Cerebellar cortex (tissue), 1 donor: ENCODE data around the gene TAS2R41.
"Not testable (repeated sequence)": the region's sequence is repeated elsewhere in the genome, so short reads cannot be mapped to it uniquely, and the experiment has no call there.

Source experiments
- DNase-seq: peaks from one replicate; pipeline ENCODE4 v3.0.0-alpha.2; 2015; ENCODE audit warnings: low spot score

The TAS2R41 gene

GRCh38 chr7:143456992-143457793 is 20.5 kb upstream of the TAS2R41 start:
- no peak for DNase-seq

GRCh38 chr7:143458263-143458662 is 19.4 kb upstream of the TAS2R41 start:
- DNase-seq, result no peak

- DNase-seq, result no peak
These were observed 19.0 kb upstream of the TAS2R41 start for GRCh38 chr7:143458681-143459080.

- DNase-seq, result no peak
These were observed 18.3 kb upstream of the TAS2R41 start for GRCh38 chr7:143459359-143459758.

- DNase-seq, result no peak
These were observed 17.2 kb upstream of the TAS2R41 start for GRCh38 chr7:143460271-143460979.

- DNase-seq, result no peak
These were observed 15.6 kb upstream of the TAS2R41 start for GRCh38 chr7:143462045-143462444.

- no peak for DNase-seq
These were observed 14.1 kb upstream of the TAS2R41 start for GRCh38 chr7:143463556-143463955.

- no peak for DNase-seq
These were observed 13.7 kb upstream of the TAS2R41 start for GRCh38 chr7:143463957-143464356.

GRCh38 chr7:143467724-143468123 is 9.9 kb upstream of the TAS2R41 start:
- DNase-seq, result no peak

GRCh38 chr7:143472071-143472689 is 5.5 kb upstream of the TAS2R41 start:
- not testable (repeated sequence) for DNase-seq

GRCh38 chr7:143479055-143479766 is 1.5 kb downstream of the TAS2R41 start:
- no peak for DNase-seq

- DNase-seq, result no peak
These were observed 2.8 kb downstream of the TAS2R41 start for GRCh38 chr7:143480501-143480900.

GRCh38 chr7:143484119-143484518 is 6.4 kb downstream of the TAS2R41 start:
- no peak for DNase-seq

- no peak for DNase-seq
These were observed 7.4 kb downstream of the TAS2R41 start for GRCh38 chr7:143485094-143485493.

- no peak for DNase-seq
These were observed 7.8 kb downstream of the TAS2R41 start for GRCh38 chr7:143485500-143485899.

GRCh38 chr7:143486266-143486665 is 8.6 kb downstream of the TAS2R41 start:
- DNase-seq, result not testable (repeated sequence)

GRCh38 chr7:143487061-143487460 is 9.4 kb downstream of the TAS2R41 start:
- no peak for DNase-seq

- no peak for DNase-seq
These were observed 9.9 kb downstream of the TAS2R41 start for GRCh38 chr7:143487566-143487965.

- DNase-seq, result peak; percentile 16
These were observed 13.1 kb downstream of the TAS2R41 start for GRCh38 chr7:143490717-143491306.

GRCh38 chr7:143492043-143492471 is 14.4 kb downstream of the TAS2R41 start:
- DNase-seq, result no peak

- DNase-seq, result no peak
These were observed 15.4 kb downstream of the TAS2R41 start for GRCh38 chr7:143492799-143493739.
